HEK293T (cell line): ENCODE data around the gene MGMT.

Experiments
- CTCF ChIA-PET: fragments of 350-600 bp; formaldehyde crosslinking; extraction: SDS; loops from one replicate; lab custom pipeline; 2021; ENCODE audit warnings: antibody characterized with exemption, inconsistent platforms; lab: Yijun Ruan, JAX
- POLR2A ChIA-PET: fragments of 350-600 bp; formaldehyde crosslinking; extraction: SDS; loops from one replicate; lab custom pipeline; 2020; ENCODE audit warnings: antibody characterized with exemption, inconsistent platforms; lab: Yijun Ruan, JAX
- DNase-seq: peaks from one replicate; pipeline ENCODE4 v3.0.0; 2012; ENCODE audit warnings: mixed read lengths; ENCODE audit errors: extremely low spot score
- ARNT ChIP-seq: fragments of 450-650 bp; IDR thresholded peaks from 2 replicates; pipeline ENCODE4 v1.6.1; 2017; ENCODE audit warnings: mild to moderate bottlenecking
- BHLHE40 ChIP-seq: fragments of 450-650 bp; IDR thresholded peaks from 2 replicates; pipeline ENCODE4 v1.6.1; 2016; ENCODE audit warnings: mild to moderate bottlenecking, moderate library complexity, borderline replicate concordance
- CTBP1 ChIP-seq: fragments of 450-650 bp; IDR thresholded peaks from 2 replicates; pipeline ENCODE4 v1.6.1; 2016; ENCODE audit warnings: borderline replicate concordance
- ELF4 ChIP-seq: fragments of 450-650 bp; IDR thresholded peaks from 2 replicates; pipeline ENCODE4 v1.6.1; 2017; ENCODE audit warnings: antibody characterized with exemption
- FOXA1 ChIP-seq: fragments of 450-650 bp; IDR thresholded peaks from 2 replicates; pipeline ENCODE4 v1.6.1; 2016; ENCODE audit warnings: mild to moderate bottlenecking
- FOXK2 ChIP-seq: fragments of 450-650 bp; IDR thresholded peaks from 2 replicates; pipeline ENCODE4 v1.6.1; 2016; ENCODE audit warnings: mild to moderate bottlenecking
- FOXM1 ChIP-seq: fragments of 450-650 bp; IDR thresholded peaks from 2 replicates; pipeline ENCODE4 v1.6.1; 2017; ENCODE audit warnings: mild to moderate bottlenecking, borderline replicate concordance
- HDGF ChIP-seq: fragments of 450-650 bp; IDR thresholded peaks from 2 replicates; pipeline ENCODE4 v1.6.1; 2017; ENCODE audit warnings: antibody characterized with exemption, borderline replicate concordance
- L3MBTL2 ChIP-seq: fragments of 450-650 bp; conservative IDR thresholded peaks from 2 replicates; pipeline ENCODE4 v1.6.1; 2016; ENCODE audit warnings: mild to moderate bottlenecking
- LEF1 ChIP-seq: fragments of 450-650 bp; IDR thresholded peaks from 2 replicates; pipeline ENCODE4 v1.6.1; 2017; ENCODE audit warnings: mild to moderate bottlenecking, borderline replicate concordance
- NFRKB ChIP-seq: fragments of 450-650 bp; IDR thresholded peaks from 2 replicates; pipeline ENCODE4 v1.6.1; 2016; ENCODE audit warnings: mild to moderate bottlenecking, moderate library complexity
- PKNOX1 ChIP-seq: fragments of 450-650 bp; IDR thresholded peaks from 2 replicates; pipeline ENCODE4 v1.6.1; 2016
- SP1 ChIP-seq: fragments of 450-650 bp; IDR thresholded peaks from 2 replicates; pipeline ENCODE4 v1.6.1; 2017
- SUZ12 ChIP-seq: fragments of 450-650 bp; IDR thresholded peaks from 2 replicates; pipeline ENCODE4 v1.6.1; 2016; ENCODE audit warnings: mild to moderate bottlenecking
- TARDBP ChIP-seq: fragments of 450-650 bp; IDR thresholded peaks from 2 replicates; pipeline ENCODE4 v1.6.1; 2016
- ZNF384 ChIP-seq: fragments of 450-650 bp; IDR thresholded peaks from 2 replicates; pipeline ENCODE4 v1.6.1; 2016

MGMT gene

GRCh38 chr10:129677377-129677927 is 210.4 kb downstream of the MGMT start:
- CTCF ChIA-PET: interaction anchor here (0.6 to 0.7 kb wide), 2 partner anchors 15 to 164 kb away, joined by 3 to 4 read pairs; no protein-coding TSS in a partner anchor
- POLR2A ChIA-PET: no interaction called here
- no peak for DNase-seq
- no peak for TF ChIP-seq SP1
- no peak for TF ChIP-seq L3MBTL2
- TF ChIP-seq BHLHE40: no peak
- no peak for TF ChIP-seq NFRKB
- TF ChIP-seq TARDBP: no peak
- no peak for TF ChIP-seq FOXM1
- no peak for TF ChIP-seq FOXA1
- no peak for TF ChIP-seq PKNOX1
- no peak for TF ChIP-seq CTBP1
- TF ChIP-seq SUZ12: no peak
- TF ChIP-seq FOXK2: no peak
- TF ChIP-seq ZNF384: no peak

- ChIA-PET CTCF (no interaction called here), POLR2A (no interaction called here)
- TF ChIP-seq ARNT: no peak
- no peak for TF ChIP-seq FOXA1
- no peak for TF ChIP-seq LEF1
- TF ChIP-seq TARDBP: no peak
- no peak for TF ChIP-seq SP1
- no peak for TF ChIP-seq ZNF384
- no peak for TF ChIP-seq PKNOX1
- no peak for TF ChIP-seq NFRKB
- no peak for TF ChIP-seq ELF4
- no peak for TF ChIP-seq CTBP1
- no peak for TF ChIP-seq FOXM1
- no peak for TF ChIP-seq HDGF
- no peak for DNase-seq
Measured at GRCh38 chr10:129678186-129678585, 211.1 kb downstream of the MGMT start.

- ChIA-PET POLR2A (no interaction called here), CTCF (no interaction called here)
- DNase-seq: no peak
- no peak for TF ChIP-seq PKNOX1
- no peak for TF ChIP-seq BHLHE40
- no peak for TF ChIP-seq FOXA1
Measured at GRCh38 chr10:129679207-129679606, 212.2 kb downstream of the MGMT start.

GRCh38 chr10:129680661-129681344 is 213.8 kb downstream of the MGMT start:
- no peak for DNase-seq
- TF ChIP-seq TARDBP: no peak
- TF ChIP-seq LEF1: no peak
- TF ChIP-seq CTBP1: no peak
- TF ChIP-seq ARNT: no peak
- no peak for TF ChIP-seq L3MBTL2
- TF ChIP-seq ZNF384: no peak
- TF ChIP-seq NFRKB: no peak
- no peak for TF ChIP-seq BHLHE40
- no peak for TF ChIP-seq FOXM1
- TF ChIP-seq FOXA1: no peak
- no peak for TF ChIP-seq SUZ12
- no peak for TF ChIP-seq SP1
- TF ChIP-seq HDGF: no peak
- no peak for TF ChIP-seq ELF4
- no peak for TF ChIP-seq PKNOX1
- no peak for TF ChIP-seq FOXK2
- ChIA-PET CTCF (no interaction called here), POLR2A (no interaction called here)

- ChIA-PET POLR2A (no interaction called here), CTCF (no interaction called here)
- no peak for TF ChIP-seq LEF1
- TF ChIP-seq SUZ12: no peak
- TF ChIP-seq FOXM1: no peak
- no peak for TF ChIP-seq FOXA1
- TF ChIP-seq CTBP1: no peak
- TF ChIP-seq SP1: no peak
- TF ChIP-seq ZNF384: no peak
- TF ChIP-seq PKNOX1: no peak
- TF ChIP-seq NFRKB: no peak
- DNase-seq: no peak
Measured at GRCh38 chr10:129681856-129682255, 214.8 kb downstream of the MGMT start.
